Measurements from ENCODE around the gene P2RX7.

The P2RX7 gene

GRCh38 chr12:121115530-121115929 is 17.1 kb upstream of the P2RX7 start:
- TF ChIP-seq, protein P1, sequence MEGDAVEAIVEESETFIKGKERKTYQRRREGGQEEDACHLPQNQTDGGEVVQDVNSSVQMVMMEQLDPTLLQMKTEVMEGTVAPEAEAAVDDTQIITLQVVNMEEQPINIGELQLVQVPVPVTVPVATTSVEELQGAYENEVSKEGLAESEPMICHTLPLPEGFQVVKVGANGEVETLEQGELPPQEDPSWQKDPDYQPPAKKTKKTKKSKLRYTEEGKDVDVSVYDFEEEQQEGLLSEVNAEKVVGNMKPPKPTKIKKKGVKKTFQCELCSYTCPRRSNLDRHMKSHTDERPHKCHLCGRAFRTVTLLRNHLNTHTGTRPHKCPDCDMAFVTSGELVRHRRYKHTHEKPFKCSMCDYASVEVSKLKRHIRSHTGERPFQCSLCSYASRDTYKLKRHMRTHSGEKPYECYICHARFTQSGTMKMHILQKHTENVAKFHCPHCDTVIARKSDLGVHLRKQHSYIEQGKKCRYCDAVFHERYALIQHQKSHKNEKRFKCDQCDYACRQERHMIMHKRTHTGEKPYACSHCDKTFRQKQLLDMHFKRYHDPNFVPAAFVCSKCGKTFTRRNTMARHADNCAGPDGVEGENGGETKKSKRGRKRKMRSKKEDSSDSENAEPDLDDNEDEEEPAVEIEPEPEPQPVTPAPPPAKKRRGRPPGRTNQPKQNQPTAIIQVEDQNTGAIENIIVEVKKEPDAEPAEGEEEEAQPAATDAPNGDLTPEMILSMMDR (IDR thresholded peaks at IDR 0.05; ENCODE audit: control insufficient read depth, extremely low read depth, insufficient read depth) = no peak
- no peak overlapping the region for H3K4me3 ChIP-seq (ENCODE audit: low read depth, low read length)
- DNase-seq (ENCODE audit: low read depth) = no peak

DNA sequence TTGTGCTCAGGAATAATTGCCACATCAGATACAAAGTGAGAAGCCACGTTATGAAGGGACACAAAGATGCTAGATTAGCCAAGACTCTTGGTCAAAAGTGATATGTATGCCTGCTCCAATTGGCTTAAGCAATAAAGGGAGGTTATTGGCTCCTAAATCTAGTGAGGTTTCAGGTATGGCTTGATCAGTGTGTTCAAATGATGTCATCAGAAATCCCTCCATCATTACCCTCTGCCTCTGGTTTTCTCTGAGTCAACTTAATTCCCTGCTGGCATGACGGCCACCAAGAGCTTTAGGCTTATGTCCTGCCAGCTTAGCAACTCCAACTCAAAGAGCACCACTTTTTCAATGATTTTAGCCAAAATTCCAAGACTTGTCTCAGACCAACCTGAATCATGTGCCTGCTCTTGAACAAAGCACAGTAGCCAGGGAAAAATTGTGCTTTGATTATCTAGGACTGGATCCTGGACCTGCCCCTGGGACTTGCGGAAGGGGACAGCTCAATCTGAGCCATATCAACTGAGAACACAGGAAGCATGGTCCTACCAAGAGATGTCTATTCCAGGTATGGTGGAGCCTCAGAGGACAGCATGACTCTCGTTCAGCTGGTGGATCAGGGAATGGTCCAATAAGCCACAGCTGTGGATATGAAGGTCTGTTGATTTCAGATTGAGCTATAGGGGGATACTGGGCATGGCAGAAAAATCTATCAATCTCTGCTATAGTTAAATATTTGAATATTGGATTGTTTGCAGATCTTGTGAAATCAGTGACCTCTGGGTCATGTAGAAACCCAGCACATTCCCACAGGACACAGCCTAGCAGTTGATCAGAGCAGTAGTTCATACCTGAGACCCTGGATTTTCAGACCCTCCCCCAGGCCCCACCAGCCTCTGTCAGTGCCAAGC is 16.1 kb upstream of the P2RX7 start:
- TF ChIP-seq, protein P1 (IDR thresholded peaks at IDR 0.05; ENCODE audit: control insufficient read depth, extremely low read depth, insufficient read depth) = no peak
- no peak for DNase-seq (ENCODE audit: low read depth)
- no peak overlapping the region for H3K4me3 ChIP-seq (ENCODE audit: low read depth, low read length)

DNA sequence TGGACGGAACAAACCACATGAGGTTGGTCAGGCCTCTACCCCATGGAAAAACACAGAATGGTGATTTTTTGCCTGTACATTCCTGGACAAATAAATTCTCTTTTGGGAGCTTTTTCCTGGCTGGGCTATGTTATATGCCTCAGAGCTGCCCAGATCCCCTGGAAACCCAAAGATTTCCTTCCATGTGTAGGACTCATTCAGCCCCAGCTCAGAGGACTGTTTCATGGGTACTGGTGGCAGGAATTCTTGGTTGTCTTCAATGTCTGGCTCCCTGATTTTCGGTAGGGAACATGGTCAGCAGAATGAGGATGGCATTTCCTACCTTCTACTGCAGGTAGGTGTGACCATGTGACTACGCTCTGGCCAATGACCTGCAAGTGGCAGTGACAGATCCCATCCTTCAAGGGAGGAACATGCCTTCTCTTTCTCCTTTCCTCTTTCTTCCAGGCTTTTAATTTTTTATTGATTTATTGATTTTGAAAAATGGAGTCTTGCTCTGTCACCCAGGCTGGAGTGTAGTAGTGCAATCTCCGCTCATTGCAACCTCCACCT is 15.4 kb upstream of the P2RX7 start:
- TF ChIP-seq, protein P1 (IDR thresholded peaks at IDR 0.05; ENCODE audit: control insufficient read depth, extremely low read depth, insufficient read depth) = no peak
- H3K4me3 ChIP-seq (ENCODE audit: low read depth, low read length) = no peak overlapping the region
- DNase-seq (ENCODE audit: low read depth) = no peak

DNA sequence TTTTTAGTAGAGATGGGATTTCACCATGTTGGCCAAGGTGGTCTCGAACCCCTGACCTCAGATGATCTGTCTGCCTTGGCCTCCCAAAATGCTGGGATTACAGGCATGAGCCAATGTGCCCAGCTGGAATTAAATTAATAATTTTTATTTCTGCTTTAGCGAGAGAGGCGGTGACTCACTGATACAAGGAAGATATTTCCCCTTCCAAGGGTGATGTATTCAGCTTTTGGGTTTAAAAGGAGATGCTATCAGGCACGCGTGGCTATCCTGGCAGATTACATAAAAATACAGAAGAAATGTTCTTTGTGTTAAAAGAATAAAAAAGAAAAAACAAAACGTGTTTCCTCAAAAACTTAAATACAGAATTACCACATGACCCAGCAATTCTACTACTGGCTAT is 12.4 kb upstream of the P2RX7 start:
- no peak for DNase-seq (ENCODE audit: low read depth)
- TF ChIP-seq, protein P1 (IDR thresholded peaks at IDR 0.05; ENCODE audit: control insufficient read depth, extremely low read depth, insufficient read depth) = no peak
- H3K4me3 ChIP-seq (ENCODE audit: low read depth, low read length) = no peak overlapping the region

GRCh38 chr12:121120989-121121755 is 11.5 kb upstream of the P2RX7 start:
- TF ChIP-seq, protein P1 (IDR thresholded peaks at IDR 0.05; ENCODE audit: control insufficient read depth, extremely low read depth, insufficient read depth) = no peak
- H3K4me3 ChIP-seq (ENCODE audit: low read depth, low read length) = no peak overlapping the region
- DNase-seq (ENCODE audit: low read depth) = no peak

DNA sequence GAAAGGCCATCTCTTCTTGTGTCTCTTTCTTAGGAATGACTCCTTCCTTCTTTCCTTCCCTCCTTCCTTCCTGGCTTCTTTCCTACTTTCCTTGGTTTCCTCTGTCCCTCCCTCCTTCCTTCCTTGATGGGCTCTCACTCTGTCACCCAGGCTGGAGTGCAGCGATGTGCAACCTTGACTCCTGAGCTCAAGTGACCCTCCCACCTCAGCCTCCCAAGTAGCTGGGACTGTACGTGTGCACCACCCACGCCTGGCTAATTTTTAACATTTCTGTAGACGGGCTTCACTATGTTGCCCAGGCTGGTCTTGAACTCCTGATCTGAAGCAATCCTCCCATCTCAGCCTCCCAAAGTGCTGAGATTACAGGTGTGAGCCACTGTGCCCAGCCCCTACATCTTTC is 10.9 kb upstream of the P2RX7 start:
- TF ChIP-seq, protein P1 (IDR thresholded peaks at IDR 0.05; ENCODE audit: control insufficient read depth, extremely low read depth, insufficient read depth) = no peak
- DNase-seq (ENCODE audit: low read depth) = no peak
- H3K4me3 ChIP-seq (ENCODE audit: low read depth, low read length) = no peak overlapping the region
